ENCODE measurements around the gene ERP44.
A peak's percentile ranks its signal among the peaks of the same experiment; 100 is the strongest.
"Not testable (repeated sequence)": the region's sequence is repeated elsewhere in the genome, so short reads cannot be mapped to it uniquely, and the experiment has no call there.

ERP44 gene

GRCh38 chr9:100098887-100099721 lies at the start of gene ERP44, which contains the start of gene INVS:
ERP44 (minus strand) TSS chr9:100099000; CDS start chr9:100098840, 160 bp downstream.
INVS (plus strand) TSS chr9:100099243; CDS start chr9:100104522, 5,279 bp downstream.
- DNase-seq: peak; percentile 99

- not testable (repeated sequence) for DNase-seq
These were observed 47.2 kb upstream of the ERP44 start for GRCh38 chr9:100145976-100146375.

GRCh38 chr9:100145167-100145934 lies 46.6 kb upstream of the ERP44 start:
- not testable (repeated sequence) for DNase-seq

- not testable (repeated sequence) for DNase-seq
These were observed 43.1 kb upstream of the ERP44 start for GRCh38 chr9:100141862-100142261.

GRCh38 chr9:100140303-100140702 lies 41.5 kb upstream of the ERP44 start:
- DNase-seq: not testable (repeated sequence)

- not testable (repeated sequence) for DNase-seq
These were observed 38.0 kb upstream of the ERP44 start for GRCh38 chr9:100136799-100137198.

GRCh38 chr9:100134731-100135130 lies 35.9 kb upstream of the ERP44 start:
- DNase-seq: no peak

GRCh38 chr9:100131875-100132430 lies 33.2 kb upstream of the ERP44 start:
- no peak for DNase-seq

- no peak for DNase-seq
These were observed 32.4 kb upstream of the ERP44 start for GRCh38 chr9:100131216-100131615.

GRCh38 chr9:100129772-100130171 lies 31.0 kb upstream of the ERP44 start:
- DNase-seq: no peak

- no peak for DNase-seq
These were observed 27.6 kb upstream of the ERP44 start for GRCh38 chr9:100126423-100126822.

GRCh38 chr9:100125910-100126309 lies 27.1 kb upstream of the ERP44 start:
- no peak for DNase-seq

- no peak for DNase-seq
These were observed 26.4 kb upstream of the ERP44 start for GRCh38 chr9:100125236-100125635.

- no peak for DNase-seq
These were observed 21.5 kb upstream of the ERP44 start for GRCh38 chr9:100120286-100120685.

GRCh38 chr9:100117316-100117715 lies 18.5 kb upstream of the ERP44 start:
- DNase-seq: no peak

GRCh38 chr9:100112677-100113336 lies 14.0 kb upstream of the ERP44 start:
- no peak for DNase-seq

GRCh38 chr9:100111235-100111634 lies 12.4 kb upstream of the ERP44 start:
- DNase-seq: peak; percentile 61 to 85

GRCh38 chr9:100108559-100108958 lies 9.8 kb upstream of the ERP44 start:
- peak; percentile 3 to 22 for DNase-seq

- DNase-seq: no peak
These were observed 7.8 kb upstream of the ERP44 start for GRCh38 chr9:100106616-100107015.

GRCh38 chr9:100105861-100106260 lies 7.1 kb upstream of the ERP44 start:
- no peak for DNase-seq

- DNase-seq: no peak
These were observed 5.5 kb upstream of the ERP44 start for GRCh38 chr9:100104314-100104713.

GRCh38 chr9:100101608-100102007 lies 2.8 kb upstream of the ERP44 start:
- no peak for DNase-seq

- no peak for DNase-seq
These were observed 1.4 kb upstream of the ERP44 start for GRCh38 chr9:100100146-100100667.

All from NCI-H2081 (cell line).